ENCODE results near the gene PPP1R13B.

The PPP1R13B gene

GRCh38 chr14:103727313-103727980 is 119.9 kb downstream of the PPP1R13B start:
- TF ChIP-seq GATA3 (IDR thresholded peaks at IDR 0.05; ENCODE audit: low read depth, low read length) (no peak), GATA2 (IDR thresholded peaks at IDR 0.05; ENCODE audit: low read depth, low read length) (no peak)

GRCh38 chr14:103726474-103726873 is 120.9 kb downstream of the PPP1R13B start:
- TF ChIP-seq GATA3 (IDR thresholded peaks at IDR 0.05; ENCODE audit: low read depth, low read length) (no peak), GATA2 (IDR thresholded peaks at IDR 0.05; ENCODE audit: low read depth, low read length) (no peak)

GRCh38 chr14:103725739-103726395 is 121.5 kb downstream of the PPP1R13B start:
- no peak for TF ChIP-seq GATA2 (IDR thresholded peaks at IDR 0.05; ENCODE audit: low read depth, low read length)
- TF ChIP-seq GATA3 (IDR thresholded peaks at IDR 0.05; ENCODE audit: low read depth, low read length): no peak

GRCh38 chr14:103725001-103725682 is 122.2 kb downstream of the PPP1R13B start:
- no peak for TF ChIP-seq GATA3 (IDR thresholded peaks at IDR 0.05; ENCODE audit: low read depth, low read length)
- no peak for TF ChIP-seq GATA2 (IDR thresholded peaks at IDR 0.05; ENCODE audit: low read depth, low read length)

- TF ChIP-seq GATA3 (IDR thresholded peaks at IDR 0.05; ENCODE audit: low read depth, low read length) (no peak), GATA2 (IDR thresholded peaks at IDR 0.05; ENCODE audit: low read depth, low read length) (no peak)
Measured at GRCh38 chr14:103724116-103724515, 123.3 kb downstream of the PPP1R13B start.

- TF ChIP-seq GATA3 (IDR thresholded peaks at IDR 0.05; ENCODE audit: low read depth, low read length) (no peak), GATA2 (IDR thresholded peaks at IDR 0.05; ENCODE audit: low read depth, low read length) (no peak)
Measured at GRCh38 chr14:103723748-103724081, 123.7 kb downstream of the PPP1R13B start.

GRCh38 chr14:103721334-103722120 is 125.8 kb downstream of the PPP1R13B start:
- no peak for TF ChIP-seq GATA2 (IDR thresholded peaks at IDR 0.05; ENCODE audit: low read depth, low read length)
- no peak for TF ChIP-seq GATA3 (IDR thresholded peaks at IDR 0.05; ENCODE audit: low read depth, low read length)

- TF ChIP-seq GATA2 (IDR thresholded peaks at IDR 0.05; ENCODE audit: low read depth, low read length) (no peak), GATA3 (IDR thresholded peaks at IDR 0.05; ENCODE audit: low read depth, low read length) (no peak)
Measured at GRCh38 chr14:103719751-103720150, 127.6 kb downstream of the PPP1R13B start.

GRCh38 chr14:103718572-103718971 is 128.8 kb downstream of the PPP1R13B start:
- TF ChIP-seq GATA3 (IDR thresholded peaks at IDR 0.05; ENCODE audit: low read depth, low read length) (no peak), GATA2 (IDR thresholded peaks at IDR 0.05; ENCODE audit: low read depth, low read length) (no peak)

- TF ChIP-seq GATA2 (IDR thresholded peaks at IDR 0.05; ENCODE audit: low read depth, low read length) (no peak), GATA3 (IDR thresholded peaks at IDR 0.05; ENCODE audit: low read depth, low read length) (no peak)
Measured at GRCh38 chr14:103716899-103717411, 130.4 kb downstream of the PPP1R13B start.

- TF ChIP-seq GATA3 (IDR thresholded peaks at IDR 0.05; ENCODE audit: low read depth, low read length) (no peak), GATA2 (IDR thresholded peaks at IDR 0.05; ENCODE audit: low read depth, low read length) (no peak)
Measured at GRCh38 chr14:103716091-103716801, 131.1 kb downstream of the PPP1R13B start.

GRCh38 chr14:103715052-103716000 is 132.0 kb downstream of the PPP1R13B start, which contains the start of the genes XRCC3 and ZFYVE21:
XRCC3 (minus strand) TSS chr14:103715451; CDS start chr14:103711087, 4,364 bp downstream.
ZFYVE21 (plus strand) TSS chr14:103715810; CDS start chr14:103715842, 32 bp downstream.
- TF ChIP-seq GATA2 (IDR thresholded peaks at IDR 0.05; ENCODE audit: low read depth, low read length): no peak
- no peak for TF ChIP-seq GATA3 (IDR thresholded peaks at IDR 0.05; ENCODE audit: low read depth, low read length)

All from SH-SY5Y (cell line).